HG03103 (cell line): ENCODE data around the gene SLC38A1.
"Not testable (repeated sequence)": the region's sequence is repeated elsewhere in the genome, so short reads cannot be mapped to it uniquely, and the experiment has no call there.

Experiments
- ATAC-seq: cut with Tn5 transposase; IDR thresholded peaks from one replicate; pipeline ENCODE4 v1.9.1; 2021; ENCODE audit warnings: low read depth; ENCODE audit not compliant: unreplicated experiment

Gene SLC38A1

GRCh38 chr12:46177025-46177424 is 91.8 kb downstream of the SLC38A1 start:
- ATAC-seq: no peak

DNA sequence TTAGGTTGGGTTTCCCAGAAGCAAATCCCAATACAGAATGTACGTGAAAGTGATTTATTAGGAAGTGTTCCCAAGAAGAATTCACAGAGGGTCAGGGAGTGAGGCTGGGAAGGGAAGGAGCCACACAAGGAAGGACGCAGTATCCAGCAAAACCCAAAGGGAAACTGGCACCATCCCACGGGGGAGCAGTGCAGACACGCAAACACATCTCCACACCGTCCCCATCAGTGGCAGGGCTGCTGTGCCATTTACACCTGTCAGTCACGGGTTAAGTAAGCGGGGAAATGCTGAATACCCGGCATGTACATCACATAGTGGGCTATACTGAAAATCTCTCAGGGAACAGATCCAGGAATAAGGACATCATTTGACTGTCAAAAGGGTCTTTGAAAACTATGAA is 93.9 kb downstream of the SLC38A1 start:
- ATAC-seq: no peak

DNA sequence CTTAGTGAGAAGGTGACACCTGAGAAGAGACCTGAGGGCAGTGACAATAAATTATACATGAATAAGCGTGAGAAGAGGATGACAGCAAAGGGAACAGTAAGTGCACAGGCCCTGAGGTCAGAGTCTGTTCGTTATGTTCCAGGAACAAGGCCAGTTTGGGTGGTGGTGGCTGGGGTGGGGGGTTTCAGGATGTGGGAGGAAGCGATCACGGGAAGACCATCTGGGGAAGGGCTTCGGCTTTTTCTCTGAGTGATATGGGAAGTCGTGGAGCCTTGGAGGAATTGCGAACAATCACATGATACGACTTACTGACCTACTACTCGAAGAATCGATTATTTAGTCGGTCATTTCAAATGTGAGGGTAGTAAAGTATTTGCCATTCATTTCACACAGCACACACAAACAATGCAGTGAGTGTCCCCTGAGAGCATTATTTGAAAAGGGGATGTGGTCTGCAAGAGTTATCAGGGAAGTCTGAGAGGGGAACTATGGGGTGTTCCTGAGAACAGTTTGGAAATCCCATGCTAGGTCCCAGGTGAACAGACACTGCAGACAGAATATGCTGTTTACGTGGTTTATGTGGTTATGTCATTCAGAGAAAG is 94.7 kb downstream of the SLC38A1 start:
- no peak for ATAC-seq

- no peak for ATAC-seq
Measured at GRCh38 chr12:46168426-46168825, 100.4 kb downstream of the SLC38A1 start.

DNA sequence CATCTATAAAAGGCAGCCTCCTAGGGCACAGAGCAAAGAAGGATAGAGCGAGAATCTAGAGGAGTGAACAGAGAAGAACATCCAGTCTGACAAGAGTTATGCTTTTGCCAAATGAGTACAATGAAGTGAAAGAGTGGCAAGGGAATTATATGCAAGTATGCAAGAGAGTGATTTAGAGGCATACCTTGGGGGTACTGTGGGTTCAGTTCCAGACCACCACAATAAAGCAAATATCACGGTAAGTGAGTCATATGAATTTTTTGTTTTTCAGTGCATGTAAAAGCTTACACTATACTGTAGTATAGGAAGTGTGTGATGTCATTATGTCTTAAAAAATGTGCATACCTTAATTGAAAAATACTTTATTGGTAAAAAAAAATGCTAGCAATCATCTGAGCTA is 101.4 kb downstream of the SLC38A1 start:
- no peak for ATAC-seq

GRCh38 chr12:46165191-46165590 is 103.7 kb downstream of the SLC38A1 start:
- ATAC-seq: no peak

GRCh38 chr12:46164186-46164761 is 104.6 kb downstream of the SLC38A1 start:
- no peak for ATAC-seq

DNA sequence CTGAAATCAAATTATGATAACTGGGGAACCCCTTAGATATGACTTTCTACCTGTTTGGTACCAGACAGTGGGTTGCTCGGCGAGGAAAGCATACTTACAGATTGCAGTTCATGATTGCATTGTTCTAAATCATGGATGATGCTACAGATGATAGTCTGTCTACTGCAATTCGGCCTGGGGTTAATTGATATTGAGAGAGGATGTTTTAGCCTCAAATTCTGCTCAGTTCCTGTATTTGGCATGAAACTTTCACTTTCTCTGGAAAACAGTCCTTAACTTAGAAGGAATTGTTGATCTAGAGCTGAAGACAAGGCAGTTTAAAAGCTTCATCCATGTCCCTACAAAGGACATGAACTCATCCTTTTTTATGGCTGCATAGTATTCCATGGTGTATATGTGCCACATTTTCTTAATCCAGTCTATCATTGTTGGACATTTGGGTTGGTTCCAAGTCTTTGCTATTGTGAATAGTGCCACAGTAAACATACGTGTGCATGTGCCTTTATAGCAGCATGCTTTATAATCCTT is 106.2 kb downstream of the SLC38A1 start:
- ATAC-seq: not testable (repeated sequence)

DNA sequence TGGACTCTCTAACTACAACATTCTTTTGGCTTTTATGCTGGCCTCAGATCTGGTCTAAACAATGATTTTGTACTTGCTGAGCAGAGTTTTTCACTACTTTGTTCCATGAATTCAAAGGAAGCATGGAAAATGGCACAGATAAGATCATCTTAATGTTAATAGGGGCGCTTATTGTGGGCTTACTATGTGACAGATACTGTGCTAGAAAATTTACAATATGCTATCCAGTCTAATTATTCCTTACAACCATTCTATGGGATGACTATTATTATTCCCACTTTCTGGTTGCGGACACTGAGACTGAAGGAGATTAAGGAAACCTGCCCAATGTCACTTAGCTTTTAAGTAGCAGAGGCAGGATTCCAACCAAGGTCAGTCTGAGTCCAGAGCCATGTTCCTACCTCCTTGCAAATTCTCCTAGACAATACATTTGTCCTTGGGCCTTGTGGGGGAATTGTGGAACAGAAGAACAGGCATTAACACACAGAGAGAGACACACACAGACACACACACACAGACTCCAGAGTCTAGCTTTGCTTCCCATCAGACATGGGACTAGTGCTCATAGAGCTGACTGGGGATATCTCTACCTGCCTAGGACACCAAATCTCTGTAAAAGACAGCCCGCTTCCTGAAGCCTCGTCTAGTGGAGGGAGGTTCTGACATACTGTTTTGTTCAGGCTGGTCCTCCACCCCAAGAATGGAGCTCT is 107.7 kb downstream of the SLC38A1 start:
- ATAC-seq: no peak

DNA sequence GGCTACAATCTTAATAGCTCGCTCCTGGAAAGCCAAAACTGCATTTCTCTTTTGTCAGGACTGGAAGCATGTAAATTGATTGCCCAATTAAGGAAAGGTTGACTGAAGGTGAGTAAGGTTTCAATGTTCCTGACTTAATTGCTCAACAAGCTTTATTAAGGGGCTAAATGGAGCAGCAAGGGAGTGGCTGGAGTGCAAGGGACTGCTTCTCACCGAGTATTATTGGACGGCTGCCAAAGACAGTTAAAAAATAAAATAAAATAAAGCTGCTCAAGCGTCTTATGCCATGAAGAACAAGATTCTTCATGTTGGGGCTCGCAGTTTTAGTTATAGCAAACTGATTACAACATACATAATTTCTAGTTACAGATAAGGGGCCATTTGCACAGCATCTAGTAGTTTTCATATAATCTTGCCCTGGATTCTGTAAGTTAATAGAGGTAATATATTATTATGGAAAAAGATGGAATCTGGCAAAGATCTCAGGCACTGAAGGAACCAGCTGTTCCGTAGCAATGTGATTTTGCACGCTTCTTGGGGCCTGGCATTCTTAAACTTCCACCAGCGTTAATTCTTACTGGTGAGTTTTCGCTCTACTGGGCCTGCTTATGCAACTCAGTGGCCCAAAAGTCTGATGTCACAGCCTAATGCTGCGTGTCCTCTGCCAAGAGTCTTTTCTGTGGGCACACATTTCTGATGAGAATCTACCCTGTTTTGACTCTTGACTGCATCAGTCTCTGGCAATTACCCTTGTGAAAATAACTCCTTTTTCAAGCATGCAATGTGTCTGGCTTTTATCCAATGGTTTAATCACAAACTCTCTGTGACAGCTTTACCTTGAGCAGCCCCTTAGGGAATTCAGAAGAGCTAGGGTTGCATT is 108.5 kb downstream of the SLC38A1 start:
- ATAC-seq: no peak

GRCh38 chr12:46159309-46159901 is 109.4 kb downstream of the SLC38A1 start:
- no peak for ATAC-seq

DNA sequence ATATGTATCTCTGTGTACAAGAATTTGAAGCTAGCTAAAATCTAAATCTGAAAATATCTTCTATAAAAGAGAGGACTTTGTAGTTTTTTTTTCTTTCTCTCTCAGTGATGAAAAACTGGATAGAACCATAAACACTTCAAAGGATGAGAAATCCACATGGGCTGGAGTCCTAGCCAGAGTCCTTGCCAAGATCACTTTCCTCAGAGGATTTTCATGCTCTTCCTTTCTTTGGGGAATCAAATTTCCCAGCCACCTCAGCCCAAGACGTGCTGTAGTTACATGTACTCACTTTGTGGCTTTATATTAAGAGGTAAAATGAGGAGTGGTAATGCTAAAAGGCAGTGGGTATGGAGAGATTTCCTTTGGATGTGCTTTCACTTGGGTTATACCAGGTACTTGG is 110.3 kb downstream of the SLC38A1 start:
- no peak for ATAC-seq

DNA sequence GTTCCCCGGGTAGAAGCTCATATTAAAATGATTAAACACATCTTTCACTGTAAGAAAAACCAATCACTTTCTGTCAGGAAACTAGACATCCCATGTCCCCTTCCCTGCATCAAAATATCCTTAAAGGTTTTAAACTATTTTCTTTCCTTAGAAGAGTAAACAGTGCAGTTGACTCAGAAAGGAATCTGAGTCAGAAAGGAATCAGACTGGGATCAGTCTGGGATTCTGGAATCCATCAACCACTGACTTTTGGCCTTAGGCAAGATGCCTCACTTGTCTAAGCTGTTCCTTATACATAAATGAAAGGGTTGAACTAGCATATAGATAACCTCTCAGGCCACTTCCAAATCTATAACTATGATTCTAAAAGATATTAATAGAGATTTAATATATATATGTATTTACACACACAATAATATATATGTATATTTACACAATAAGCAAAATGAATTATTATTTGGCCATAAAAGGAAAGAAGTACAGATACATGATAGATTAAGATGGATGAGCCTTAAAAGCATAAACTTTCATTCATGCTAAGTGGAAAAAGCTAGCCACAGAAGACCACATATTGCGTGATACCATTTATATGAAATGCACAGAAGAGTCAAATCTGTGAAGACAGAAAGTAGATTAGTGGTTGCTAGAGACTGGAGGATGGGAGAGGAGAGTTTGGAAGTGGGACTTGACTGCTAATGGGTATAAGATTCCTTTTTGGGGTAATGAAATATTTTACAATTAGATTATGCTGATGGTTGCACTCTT is 114.4 kb downstream of the SLC38A1 start:
- no peak for ATAC-seq

- ATAC-seq: no peak
Measured at GRCh38 chr12:46153268-46153872, 115.5 kb downstream of the SLC38A1 start.

GRCh38 chr12:46152456-46152855 is 116.4 kb downstream of the SLC38A1 start:
- ATAC-seq: no peak

- no peak for ATAC-seq
Measured at GRCh38 chr12:46150735-46151134, 118.1 kb downstream of the SLC38A1 start.

GRCh38 chr12:46149905-46150304 is 118.9 kb downstream of the SLC38A1 start:
- ATAC-seq: no peak

DNA sequence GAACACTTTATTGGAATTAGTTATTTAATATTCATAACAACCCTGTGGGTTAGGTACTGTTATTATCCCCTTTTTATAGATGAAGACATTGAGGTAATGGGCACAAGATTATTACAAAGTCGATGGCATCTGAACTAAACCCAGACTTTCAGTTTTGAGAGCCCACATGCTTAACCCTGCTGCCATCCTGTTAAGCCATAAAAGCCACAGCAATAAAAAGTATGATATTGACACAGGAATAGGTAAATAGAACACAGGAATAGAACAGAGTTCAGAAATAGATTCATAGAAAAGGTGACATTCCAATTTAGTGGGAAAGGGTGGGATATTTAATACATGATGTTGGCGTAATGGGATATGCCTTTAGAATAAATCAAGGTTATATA is 119.8 kb downstream of the SLC38A1 start:
- ATAC-seq: no peak

DNA sequence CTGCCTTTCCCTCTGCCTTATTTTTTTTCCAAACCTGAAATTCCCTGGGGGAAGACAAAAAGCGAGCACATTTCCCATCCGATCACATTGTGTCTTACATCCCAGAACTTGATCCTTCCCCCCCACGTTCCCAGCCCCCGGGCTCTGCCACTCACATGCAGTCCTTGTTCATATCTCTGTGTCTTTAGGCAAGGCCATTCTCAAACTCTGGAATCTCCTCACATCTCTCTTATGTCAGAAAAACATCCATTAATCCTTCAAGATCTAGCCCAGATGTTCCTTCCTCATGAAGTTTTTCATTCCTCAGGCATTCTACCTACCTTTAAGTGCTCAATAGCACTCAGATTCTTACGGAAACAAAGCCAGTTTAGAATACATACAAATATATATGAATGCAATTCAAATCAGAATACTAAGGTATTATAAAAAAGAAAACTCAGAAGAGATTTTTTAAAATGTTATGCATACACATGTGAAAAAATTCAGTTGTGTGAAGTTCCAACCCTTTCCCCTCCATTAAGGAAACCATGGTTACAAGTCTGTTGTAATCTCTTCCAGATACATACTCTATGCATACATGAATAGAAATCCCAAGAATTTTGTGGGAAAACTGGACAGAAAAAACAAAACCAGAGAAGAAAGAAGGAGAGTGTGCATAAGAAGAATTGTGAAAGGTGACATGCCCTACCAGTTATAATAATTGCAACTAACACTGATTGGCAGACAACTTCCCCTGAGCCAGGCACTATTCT is 120.3 kb downstream of the SLC38A1 start:
- no peak for ATAC-seq
